ENCODE results near the gene UBAP1.
A peak's percentile ranks its signal among the peaks of the same experiment; 100 is the strongest.
"Not testable (repeated sequence)": the region's sequence is repeated elsewhere in the genome, so short reads cannot be mapped to it uniquely, and the experiment has no call there.

UBAP1 gene

GRCh38 chr9:34224349-34224748, 45.5 kb downstream of the UBAP1 start:
- no peak for DNase-seq (ENCODE audit: low read depth in 2 of 2)

DNA sequence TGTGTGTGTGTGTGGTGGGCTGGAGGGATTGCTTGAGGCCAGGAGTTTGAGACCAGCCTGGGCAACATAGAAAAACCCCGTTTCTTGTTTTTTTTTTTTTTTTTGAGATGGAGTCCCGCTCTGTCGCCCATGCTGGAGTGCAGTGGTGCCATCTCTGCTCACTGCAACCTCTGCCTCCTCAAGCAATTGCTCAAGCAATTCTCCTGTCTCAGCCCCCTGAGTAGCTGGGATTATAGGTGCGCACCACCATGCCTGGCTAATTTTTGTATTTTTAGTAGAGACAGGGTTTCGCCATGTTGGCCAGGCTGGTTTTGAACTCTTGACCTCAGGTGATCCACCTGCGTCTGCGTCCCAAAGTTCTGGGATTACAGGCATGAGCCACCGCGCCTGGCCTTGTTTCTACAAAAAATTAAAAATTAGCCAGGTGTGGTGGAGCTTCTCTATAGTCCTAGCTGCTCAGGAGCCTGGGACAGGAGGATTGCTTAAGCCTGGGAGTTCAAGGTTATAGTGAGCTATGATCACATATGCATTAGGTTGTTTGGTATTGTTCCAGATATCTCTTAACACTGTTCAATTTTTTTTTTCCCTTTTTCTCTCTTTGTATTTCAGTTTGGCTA, 47.4 kb downstream of the UBAP1 start:
- DNase-seq (ENCODE audit: low read depth in 2 of 2) = not testable (repeated sequence)

DNA sequence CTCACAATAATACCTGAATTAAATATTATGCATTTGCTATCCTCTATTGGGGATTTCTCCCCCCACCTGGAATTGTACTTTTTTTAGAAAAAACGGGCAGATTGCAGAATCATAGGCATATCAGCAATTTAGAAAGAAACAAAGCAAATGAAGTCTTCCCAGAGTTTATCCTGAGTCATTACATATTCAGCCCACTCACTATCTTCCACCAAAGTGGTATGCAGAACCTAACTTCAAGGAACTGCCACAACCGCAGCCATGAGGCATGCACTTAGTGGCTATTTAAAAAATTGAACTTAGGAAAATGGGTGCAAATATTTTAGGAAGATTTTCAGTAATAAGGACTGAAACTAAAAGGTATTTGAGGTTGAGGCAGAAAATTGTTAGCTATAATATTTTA, 48.6 kb downstream of the UBAP1 start:
- no peak for DNase-seq (ENCODE audit: low read depth in 2 of 2)

GRCh38 chr9:34230556-34230955, 51.7 kb downstream of the UBAP1 start:
- no peak for DNase-seq (ENCODE audit: low read depth in 2 of 2)

DNA sequence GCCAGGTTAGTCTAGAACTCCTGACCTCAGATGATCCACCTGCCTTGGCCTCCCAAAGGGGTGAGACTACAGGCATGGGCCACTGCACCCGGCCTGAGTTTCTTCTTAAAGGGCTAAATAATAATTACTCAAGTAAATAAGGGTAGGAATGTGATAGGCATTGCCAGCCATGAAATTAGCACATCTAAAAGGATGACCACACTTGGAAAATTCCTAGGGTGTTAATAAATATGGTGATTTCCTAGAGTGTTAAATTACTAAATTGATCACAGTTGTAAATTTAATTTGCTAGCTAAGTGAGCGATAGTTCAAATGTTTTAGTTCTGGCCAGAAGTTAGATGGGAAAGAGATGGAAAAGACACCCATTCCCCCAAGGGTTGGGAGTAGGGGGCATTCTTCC, 53.4 kb downstream of the UBAP1 start:
- no peak for DNase-seq (ENCODE audit: low read depth in 2 of 2)

GRCh38 chr9:34233672-34234071, 54.8 kb downstream of the UBAP1 start:
- no peak for DNase-seq (ENCODE audit: low read depth in 2 of 2)

GRCh38 chr9:34237836-34238235, 59.0 kb downstream of the UBAP1 start:
- no peak for DNase-seq (ENCODE audit: low read depth in 2 of 2)

- DNase-seq (ENCODE audit: low read depth in 2 of 2) = no peak
Observed at GRCh38 chr9:34240006-34240405, 61.2 kb downstream of the UBAP1 start.

- no peak for DNase-seq (ENCODE audit: low read depth in 2 of 2)
Observed at GRCh38 chr9:34242830-34243229, 64.0 kb downstream of the UBAP1 start.

GRCh38 chr9:34245212-34245611, 66.4 kb downstream of the UBAP1 start:
- DNase-seq (ENCODE audit: low read depth in 2 of 2) = not testable (repeated sequence)

DNA sequence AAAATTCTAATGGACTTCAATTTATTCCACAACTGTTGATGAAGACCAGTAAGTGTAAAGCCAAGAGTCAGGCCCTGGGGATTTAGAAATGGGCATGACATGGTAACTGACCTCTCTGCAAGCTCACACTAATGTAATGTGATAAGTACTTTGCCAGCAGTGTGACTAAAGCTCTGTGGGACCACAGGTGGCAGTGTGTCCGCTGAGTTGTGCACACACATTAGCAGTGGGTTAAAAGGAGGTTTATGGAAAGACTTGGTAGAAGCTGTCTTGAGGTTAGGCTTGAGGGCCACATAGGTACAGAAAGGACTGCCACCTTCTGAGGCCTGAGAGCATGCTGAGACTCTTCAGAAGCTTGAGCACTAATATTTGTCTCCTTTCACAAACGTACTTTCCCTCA, 67.6 kb downstream of the UBAP1 start:
- no peak for DNase-seq (ENCODE audit: low read depth in 2 of 2)

GRCh38 chr9:34247782-34248181, 68.9 kb downstream of the UBAP1 start:
- DNase-seq (ENCODE audit: low read depth in 2 of 2) = not testable (repeated sequence)

DNA sequence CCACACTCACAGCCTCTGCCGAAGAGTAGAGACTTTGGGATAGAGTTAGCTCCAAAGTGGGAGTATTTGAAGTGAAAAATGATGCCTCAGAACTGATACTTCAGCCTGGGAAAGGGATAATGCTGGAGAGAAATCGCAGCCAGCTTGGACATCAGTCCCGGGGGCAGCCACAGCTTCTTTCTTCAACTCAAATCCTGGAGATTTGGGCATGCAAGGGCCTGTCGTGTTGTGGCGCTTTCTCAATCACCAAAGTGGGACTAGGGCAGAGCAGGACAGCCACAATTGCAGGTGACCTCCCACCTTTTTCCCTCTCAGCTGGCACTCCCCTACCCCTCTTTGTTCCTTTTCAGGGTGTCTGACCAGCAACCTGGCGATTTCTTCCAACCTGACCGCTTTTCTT, 70.4 kb downstream of the UBAP1 start:
- no peak for DNase-seq (ENCODE audit: low read depth in 2 of 2)

DNA sequence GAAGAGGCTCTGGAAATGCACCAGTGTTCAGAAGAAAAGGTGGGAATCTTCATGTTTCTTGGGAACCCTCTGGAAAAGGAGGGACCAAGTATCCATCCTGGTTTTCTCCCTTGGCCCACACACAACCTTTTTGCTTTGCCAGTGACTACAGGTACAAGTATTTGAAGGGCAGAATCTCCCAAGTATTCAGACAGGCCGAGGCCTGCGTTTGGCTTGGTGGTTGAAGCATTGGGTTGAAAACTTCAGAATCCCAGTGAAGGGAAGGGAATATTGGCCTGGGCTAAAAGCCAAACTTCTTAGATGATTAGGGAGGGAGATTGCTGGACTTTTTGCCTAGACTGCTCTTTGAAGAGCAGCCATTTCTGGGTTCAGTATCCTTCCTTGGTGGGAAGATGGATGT, 71.9 kb downstream of the UBAP1 start:
- DNase-seq (ENCODE audit: low read depth in 2 of 2) = no peak

DNA sequence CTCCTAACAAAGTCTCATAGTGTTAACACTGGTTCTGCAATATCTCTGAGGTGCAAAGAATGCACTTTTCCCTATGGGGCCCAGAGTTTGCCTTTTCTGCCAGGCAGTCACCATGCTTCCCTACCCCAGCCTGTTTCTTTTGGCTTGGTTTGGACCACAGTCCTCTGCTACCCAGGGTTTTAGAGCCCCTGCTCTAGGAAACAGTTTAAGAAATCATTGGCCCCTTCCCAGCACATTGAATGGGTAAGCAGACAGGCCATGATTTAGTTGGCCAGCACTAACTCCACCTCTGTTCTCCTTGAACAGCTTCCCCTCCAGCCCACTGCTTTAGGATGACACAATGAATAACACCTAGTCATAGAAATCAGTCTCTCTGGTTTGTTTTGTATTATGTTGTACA, 73.2 kb downstream of the UBAP1 start:
- no peak for DNase-seq (ENCODE audit: low read depth in 2 of 2)

DNA sequence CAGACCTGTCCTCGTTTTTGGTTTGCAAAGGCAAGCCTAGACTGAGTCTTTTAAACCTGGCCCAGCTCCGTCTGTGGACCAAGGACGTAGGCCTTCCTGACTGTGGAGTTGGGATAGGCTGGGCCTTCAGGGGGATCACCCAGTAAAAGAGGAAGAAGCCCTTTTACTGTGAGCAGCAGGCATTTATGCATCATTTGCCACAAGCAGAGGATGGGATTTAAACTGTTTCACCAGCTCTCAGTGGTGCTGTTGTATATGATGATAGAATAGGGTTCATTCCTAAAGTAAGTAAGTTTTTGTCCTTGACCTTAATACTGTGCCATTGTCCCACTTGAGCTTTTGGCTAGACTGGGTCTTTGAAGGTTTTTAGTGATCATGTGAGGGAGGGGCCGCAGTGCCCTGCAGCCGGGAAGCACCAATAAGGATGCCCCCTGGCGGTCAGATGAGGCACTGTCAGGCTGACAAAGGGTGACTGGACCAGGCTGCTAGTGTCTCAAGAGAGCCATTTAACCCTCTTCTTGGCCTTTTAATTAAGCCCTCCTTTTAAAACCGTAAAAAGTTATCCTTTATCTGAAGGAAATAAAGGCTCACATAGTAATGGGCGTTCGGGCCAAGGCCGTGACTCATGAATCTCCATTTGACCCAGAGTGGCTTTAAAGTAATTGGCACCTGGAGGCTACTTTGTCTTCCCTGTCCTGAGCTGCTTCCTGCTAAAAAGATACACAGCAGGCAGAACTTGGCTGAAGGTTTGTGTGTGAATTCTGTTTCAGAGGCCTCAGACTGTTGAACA, 74.0 kb downstream of the UBAP1 start:
- DNase-seq (ENCODE audit: low read depth in 2 of 2) = peak in 1 of 2 donors; percentile 50

DNA sequence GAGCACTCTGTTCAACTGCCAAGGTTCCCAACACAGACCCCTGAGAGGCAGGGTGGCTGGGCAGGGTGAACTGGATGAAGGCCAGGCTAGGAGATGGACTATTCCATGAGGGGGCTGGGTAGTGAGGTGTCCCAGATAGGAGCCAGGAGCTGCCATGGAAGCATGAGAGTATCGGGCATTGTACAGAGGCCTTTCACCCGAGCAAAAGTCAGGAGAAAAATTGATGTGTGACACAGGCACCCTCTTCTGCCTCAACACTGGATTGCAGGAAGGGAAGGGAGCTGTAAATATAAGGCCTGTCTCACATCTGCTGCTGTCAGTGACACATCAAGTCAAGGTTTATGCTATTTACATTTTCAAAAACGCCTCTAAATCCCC, 74.6 kb downstream of the UBAP1 start:
- no peak for DNase-seq (ENCODE audit: low read depth in 2 of 2)

DNA sequence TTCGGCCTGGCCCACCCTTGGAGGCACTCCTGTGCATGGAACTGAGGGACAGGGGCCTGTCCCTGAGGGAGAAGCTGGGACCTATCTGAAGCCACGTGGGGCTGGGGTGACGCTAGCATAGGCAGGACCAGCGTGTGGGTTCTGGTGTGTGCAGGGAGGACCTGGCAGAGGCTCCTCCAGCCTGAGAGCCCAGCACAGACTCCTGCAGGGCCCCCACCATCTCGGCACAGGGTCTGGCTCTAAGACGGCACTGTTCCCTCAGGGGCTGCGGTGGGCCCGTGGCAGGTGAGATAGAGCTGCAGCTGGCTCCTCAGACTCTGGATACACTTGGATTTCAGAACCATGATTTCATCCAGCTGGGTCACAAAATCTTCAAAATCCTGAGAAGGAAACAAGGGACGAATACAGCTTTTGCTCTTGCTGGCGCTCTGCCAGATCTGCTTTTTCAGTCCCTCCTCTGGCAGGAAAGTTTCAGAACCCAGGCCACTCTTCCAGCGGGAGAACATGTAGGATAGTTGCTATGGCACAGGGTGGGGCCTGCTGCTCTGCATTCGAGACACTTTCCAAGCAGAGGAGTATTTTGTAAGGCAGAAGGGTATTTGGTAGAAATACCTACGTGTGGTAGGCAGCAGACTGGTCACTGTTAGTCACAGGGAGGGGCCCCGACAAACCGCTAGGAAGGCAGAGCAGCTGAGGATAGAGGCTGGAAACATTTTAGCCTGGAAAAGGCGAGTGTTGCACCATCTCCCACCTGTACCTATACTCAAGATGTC, 75.5 kb downstream of the UBAP1 start:
- no peak for DNase-seq (ENCODE audit: low read depth in 2 of 2)

GRCh38 chr9:34254966-34255825, 76.4 kb downstream of the UBAP1 start:
- no peak for DNase-seq (ENCODE audit: low read depth in 2 of 2)

DNA sequence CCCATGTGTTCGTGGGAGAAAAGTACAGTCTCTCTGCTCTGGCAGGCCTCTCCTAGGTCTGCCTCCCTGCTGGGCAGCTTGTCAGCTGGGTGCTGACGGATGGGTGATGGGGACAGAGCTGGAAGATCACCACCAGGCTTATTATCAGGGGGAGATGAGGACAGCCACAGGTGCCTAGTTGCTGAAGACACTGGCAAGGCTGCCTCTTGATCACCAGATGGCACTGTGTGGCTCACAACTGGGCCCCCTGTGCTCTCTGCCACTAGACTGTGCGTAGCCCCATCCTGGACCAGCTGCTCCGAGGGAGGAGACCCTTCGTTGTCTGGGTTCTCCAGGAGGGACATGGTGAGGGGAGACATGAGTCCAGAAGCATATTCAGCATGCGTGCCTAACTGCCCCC, 77.3 kb downstream of the UBAP1 start:
- no peak for DNase-seq (ENCODE audit: low read depth in 2 of 2)

DNA sequence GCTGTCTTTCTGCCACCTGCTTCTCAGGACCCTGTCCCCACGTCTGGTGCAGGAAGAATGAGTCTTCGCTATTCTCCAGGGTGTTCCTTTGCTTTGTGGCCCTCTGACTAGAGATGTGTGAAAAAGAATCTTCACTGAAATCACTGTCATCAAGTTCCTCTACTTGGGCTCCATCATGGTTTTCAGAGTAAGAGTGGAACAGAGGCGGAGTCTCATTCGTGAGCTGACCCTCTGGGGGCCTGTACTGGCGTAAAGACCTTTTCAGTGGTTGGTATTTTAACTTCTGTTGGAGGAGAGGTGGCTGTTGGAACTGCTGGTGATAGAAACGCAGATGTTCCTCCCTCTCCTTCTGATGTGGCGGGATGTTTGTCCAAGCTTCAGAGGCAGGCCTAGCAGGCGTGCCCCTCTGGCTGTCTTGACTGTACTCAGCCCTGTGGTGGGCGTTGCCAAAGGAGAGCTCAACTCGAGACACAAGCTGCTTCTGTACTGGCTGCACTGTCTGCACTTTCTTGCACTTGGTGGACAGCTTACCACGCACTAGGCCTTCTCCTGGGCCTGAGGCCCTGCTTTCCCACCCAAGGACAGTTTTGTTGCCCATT, 78.2 kb downstream of the UBAP1 start:
- no peak for DNase-seq (ENCODE audit: low read depth in 2 of 2)

DNA sequence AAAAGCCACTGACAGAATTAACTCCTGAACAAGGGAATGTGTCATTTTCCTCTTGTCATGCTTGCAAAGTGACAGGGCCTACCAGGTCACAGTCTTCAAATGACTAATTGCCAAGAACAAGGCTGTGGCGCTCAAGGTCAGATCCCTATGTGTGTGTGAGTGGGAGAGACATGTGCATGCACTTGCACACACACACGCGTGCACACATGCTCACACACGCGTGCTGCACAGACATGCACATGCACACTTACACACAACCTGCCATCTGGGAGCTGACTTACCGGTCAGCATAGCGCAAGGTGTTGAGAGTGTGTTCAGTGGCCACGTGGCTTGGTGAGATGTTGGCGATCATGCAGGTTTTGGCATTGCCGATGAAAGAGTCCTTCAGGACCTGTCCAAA, 80.5 kb downstream of the UBAP1 start:
- no peak for DNase-seq (ENCODE audit: low read depth in 2 of 2)
